HG03280 (cell line): Measurements from ENCODE around the gene DOCK8.
"Not testable (repeated sequence)": the region's sequence is repeated elsewhere in the genome, so short reads cannot be mapped to it uniquely, and the experiment has no call there.

Experiments
- ATAC-seq: cut with Tn5 transposase; IDR thresholded peaks from one replicate; pipeline ENCODE4 v1.9.1; 2021; ENCODE audit warnings: mild to moderate bottlenecking, moderate library complexity; ENCODE audit not compliant: unreplicated experiment

Gene DOCK8

GRCh38 chr9:214648-215493 lies at the start of gene DOCK8:
TSS of gene DOCK8 (plus strand) at chr9:214865. CDS start at chr9:214977, 112 bp downstream.
- peak; percentile 83 for ATAC-seq

- not testable (repeated sequence) for ATAC-seq
Measured at GRCh38 chr9:169757-170156, 44.9 kb upstream of the DOCK8 start.

- ATAC-seq: not testable (repeated sequence)
Measured at GRCh38 chr9:178140-178825, 36.4 kb upstream of the DOCK8 start.

GRCh38 chr9:178970-179383 lies 35.7 kb upstream of the DOCK8 start, which contains the start of gene ZNG1A:
TSS of gene ZNG1A (minus strand) at chr9:179056. CDS start at chr9:178969, 87 bp downstream.
- not testable (repeated sequence) for ATAC-seq

GRCh38 chr9:199601-200000 lies 15.1 kb upstream of the DOCK8 start:
- not testable (repeated sequence) for ATAC-seq

GRCh38 chr9:206481-206880 lies 8.2 kb upstream of the DOCK8 start:
- ATAC-seq: no peak

GRCh38 chr9:209143-209758 lies 5.4 kb upstream of the DOCK8 start:
- ATAC-seq: no peak

- no peak for ATAC-seq
Measured at GRCh38 chr9:211036-211435, 3.6 kb upstream of the DOCK8 start.

GRCh38 chr9:211557-211956 lies 3.1 kb upstream of the DOCK8 start:
- ATAC-seq: no peak

GRCh38 chr9:212297-212696 lies 2.4 kb upstream of the DOCK8 start:
- ATAC-seq: no peak

GRCh38 chr9:213901-214300 lies 764 bp upstream of the DOCK8 start:
- not testable (repeated sequence) for ATAC-seq

GRCh38 chr9:214351-214647 lies 366 bp upstream of the DOCK8 start:
- ATAC-seq: no peak

GRCh38 chr9:215631-216155 lies 1.0 kb downstream of the DOCK8 start:
- ATAC-seq: no peak

GRCh38 chr9:216866-217265 lies 2.2 kb downstream of the DOCK8 start:
- ATAC-seq: no peak

- no peak for ATAC-seq
Measured at GRCh38 chr9:217950-218349, 3.3 kb downstream of the DOCK8 start.

GRCh38 chr9:219036-219435 lies 4.4 kb downstream of the DOCK8 start:
- not testable (repeated sequence) for ATAC-seq

- no peak for ATAC-seq
Measured at GRCh38 chr9:219670-220365, 5.2 kb downstream of the DOCK8 start.

GRCh38 chr9:221989-222776 lies 7.5 kb downstream of the DOCK8 start:
- no peak for ATAC-seq

GRCh38 chr9:223152-223551 lies 8.5 kb downstream of the DOCK8 start:
- no peak for ATAC-seq

- no peak for ATAC-seq
Measured at GRCh38 chr9:224026-224425, 9.4 kb downstream of the DOCK8 start.
